ENCODE results near the gene PLD3.
"Not testable (repeated sequence)": the region's sequence is repeated elsewhere in the genome, so short reads cannot be mapped to it uniquely, and the experiment has no call there.

The PLD3 gene

DNA sequence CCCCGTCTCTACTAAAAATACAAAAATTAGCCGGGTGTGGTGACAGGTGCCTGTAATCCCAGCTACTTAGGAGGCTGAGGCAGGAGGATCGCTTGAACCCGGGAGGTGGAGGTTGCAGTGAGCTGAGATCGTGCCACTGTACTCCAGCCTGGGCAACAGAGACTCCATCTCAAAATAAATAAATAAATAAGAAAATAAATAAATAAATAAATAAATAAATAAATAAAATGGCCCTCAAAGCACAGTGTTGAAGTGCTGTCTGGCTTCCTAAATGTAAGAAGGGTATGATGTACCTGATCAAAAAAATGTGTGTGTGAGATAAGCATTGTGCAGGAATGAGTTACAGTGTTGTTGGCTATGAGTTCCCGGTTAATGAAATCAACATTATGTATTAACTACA, 15.4 kb upstream of the PLD3 start:
- not testable (repeated sequence) for DNase-seq

GRCh38 chr19:40335101-40335500, 13.4 kb upstream of the PLD3 start:
- DNase-seq: no peak

- DNase-seq: no peak
These were observed 12.5 kb upstream of the PLD3 start for GRCh38 chr19:40335855-40336600.

GRCh38 chr19:40336601-40336900, 11.9 kb upstream of the PLD3 start:
- DNase-seq: no peak

DNA sequence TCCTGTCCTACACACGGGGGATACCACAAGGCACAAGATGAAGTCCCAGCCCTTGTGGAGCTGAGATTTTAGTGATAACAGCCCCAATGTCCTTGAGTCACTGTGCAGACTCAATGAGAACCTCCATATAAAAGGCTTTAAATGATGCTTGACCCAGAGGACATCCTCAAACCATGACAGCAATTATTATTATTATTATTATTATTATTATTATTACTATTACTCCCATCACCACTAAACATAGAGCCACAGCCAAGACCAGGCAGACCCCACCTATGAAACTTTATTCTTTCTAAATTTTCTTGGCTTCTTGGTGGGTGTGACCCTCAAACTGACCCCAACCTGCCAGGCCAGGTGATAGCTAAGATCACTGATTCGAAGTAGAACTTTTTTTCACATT, 11.4 kb upstream of the PLD3 start:
- no peak for DNase-seq

DNA sequence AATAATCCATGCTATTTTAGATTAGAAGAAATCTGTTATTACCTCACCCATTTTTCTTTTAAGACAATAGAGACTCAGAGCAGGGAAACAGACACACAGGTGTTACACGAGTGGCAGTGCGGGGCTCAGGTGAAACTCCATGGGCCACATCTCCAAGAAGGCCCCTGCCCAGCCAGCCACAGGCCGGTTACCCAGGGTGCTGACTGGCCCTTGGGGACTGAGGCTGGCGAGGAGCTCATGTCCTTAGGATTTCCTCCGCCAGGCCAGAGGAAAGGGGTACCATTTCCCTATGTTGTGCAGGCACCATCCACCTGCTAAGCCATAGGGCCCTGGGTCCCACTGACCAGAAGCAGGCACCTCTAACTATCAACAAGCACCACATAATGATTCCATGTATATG, 10.9 kb upstream of the PLD3 start:
- DNase-seq: no peak

- no peak for DNase-seq
These were observed 9.3 kb upstream of the PLD3 start for GRCh38 chr19:40339018-40339728.

DNA sequence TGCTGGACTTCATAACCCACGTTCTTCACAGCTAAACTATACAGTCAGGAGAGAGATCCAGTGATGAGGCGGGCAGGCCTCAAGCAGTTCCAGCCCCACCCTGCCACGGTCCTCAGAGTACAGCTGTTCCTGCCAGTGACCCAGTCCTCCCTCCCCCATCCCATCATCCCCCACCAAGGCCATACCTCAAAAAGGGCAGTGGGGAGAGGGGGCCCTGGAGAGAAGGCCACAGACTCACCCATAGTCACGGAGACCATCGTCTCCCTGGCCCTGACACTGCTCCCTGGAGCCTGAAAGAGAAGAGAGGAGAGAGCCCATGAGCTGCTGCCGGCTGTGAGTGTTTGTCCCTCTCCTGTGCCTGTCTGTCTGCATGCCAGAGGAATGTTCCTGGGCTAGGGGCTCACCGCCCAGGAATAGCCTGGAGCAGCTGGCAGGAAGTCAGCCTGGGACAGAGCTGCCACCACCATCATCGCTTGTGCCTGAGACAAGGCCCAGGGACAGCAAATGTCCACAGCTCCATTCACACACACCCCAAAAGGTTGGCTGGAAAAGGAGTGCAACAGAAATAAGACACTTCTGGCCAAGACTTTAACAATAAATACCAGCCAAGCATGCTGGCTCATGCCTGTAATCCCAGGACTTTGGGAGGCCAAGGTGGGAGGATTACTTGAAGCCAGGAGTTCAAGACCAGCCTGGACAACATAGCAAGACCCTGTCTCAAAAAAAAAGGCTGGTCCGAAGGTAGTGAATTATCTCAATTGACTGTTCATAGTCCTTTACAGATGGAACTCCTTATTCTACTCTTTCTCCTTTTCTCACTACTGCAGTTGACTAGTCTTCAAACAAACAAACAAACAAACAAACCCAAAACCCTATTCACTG, 6.7 kb upstream of the PLD3 start:
- DNase-seq: no peak

DNA sequence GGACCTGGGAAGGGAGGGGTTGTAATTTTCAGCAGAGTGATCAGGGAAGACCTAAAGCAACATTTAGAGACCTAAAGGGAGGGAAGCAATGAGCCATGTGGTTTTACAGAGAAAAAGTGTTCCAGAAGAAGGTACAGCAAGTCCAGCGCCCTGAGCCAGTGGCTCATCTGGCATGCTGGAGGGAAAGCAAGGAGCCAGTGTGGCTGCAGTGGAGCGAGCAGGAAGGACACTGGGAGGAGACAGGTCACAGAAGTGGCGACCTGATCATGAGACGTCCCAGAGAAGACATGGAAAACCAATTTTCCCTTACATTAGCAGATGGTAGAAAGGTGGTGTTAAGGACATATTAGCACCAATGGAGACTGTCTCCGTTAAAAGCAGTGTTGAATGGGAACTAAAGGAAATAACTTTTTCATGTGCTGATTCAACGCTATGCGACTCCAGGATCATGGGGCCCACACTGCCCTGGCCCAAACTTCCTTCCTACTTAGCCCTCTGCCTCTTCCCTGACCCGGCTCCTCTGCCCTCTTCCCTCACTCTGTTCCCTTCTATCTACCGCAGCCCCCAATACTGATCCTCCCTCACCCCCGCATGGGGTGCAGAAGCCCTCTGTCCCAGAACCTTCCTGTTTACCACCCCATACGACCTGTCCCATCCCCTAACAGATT, 5.7 kb upstream of the PLD3 start:
- DNase-seq: no peak

- DNase-seq: no peak
These were observed 4.1 kb upstream of the PLD3 start for GRCh38 chr19:40344422-40344821.

GRCh38 chr19:40348961-40349507, 539 bp downstream of the PLD3 start:
- DNase-seq: no peak

DNA sequence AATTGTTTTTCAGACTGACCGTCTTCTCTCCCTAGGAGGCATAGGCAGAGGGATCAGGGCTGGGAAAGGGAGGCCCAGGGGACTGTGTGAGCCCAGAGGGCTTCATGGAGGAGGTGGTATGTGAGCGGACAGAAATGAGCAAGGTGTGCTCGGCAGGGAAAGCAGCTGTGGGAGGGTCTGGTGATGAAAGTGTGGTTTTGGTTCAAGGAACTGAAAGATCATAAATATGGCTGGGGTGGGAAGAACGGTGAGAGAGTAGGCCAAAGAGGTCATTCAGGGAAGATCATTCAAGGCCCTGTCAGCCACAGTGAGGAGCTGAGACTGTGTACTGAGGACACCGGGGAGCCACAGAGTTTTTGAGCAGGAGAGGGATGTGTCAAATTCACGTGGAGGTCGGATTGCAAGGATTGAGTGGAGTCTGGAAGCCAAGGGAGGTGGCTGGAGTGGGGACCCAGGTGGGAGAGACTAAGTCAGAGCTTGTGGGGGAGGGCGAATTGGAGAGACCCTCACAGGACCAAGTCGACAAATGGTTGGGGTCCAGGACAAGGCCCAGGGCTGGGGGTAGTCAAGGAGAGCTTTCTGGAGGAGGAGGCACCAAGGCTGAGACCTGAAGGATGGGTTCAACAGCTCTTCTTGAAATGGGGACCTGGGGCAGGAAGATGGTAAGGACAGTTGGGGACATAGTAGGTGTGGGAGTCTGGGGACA, 7.6 kb downstream of the PLD3 start:
- no peak for DNase-seq

GRCh38 chr19:40356681-40357595, 8.4 kb downstream of the PLD3 start:
- DNase-seq: no peak

DNA sequence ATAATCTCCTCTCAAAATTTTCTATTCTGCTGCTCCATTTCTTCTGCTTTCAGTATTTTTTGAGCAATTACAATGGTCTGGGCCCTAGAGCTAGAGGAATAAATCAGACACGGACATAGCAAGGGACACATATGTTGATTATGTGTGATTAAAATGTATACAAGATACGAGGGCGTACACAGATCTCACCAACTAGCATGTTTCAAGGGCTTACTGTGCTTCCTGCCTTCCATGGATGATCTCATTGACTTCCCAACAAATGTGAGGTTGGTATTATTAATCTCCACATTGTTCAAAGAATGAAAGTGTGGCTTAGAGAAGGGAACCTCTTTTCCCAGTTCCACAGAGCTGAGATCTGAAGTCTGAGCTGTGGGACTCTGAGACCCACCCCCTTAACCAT, 9.1 kb downstream of the PLD3 start:
- no peak for DNase-seq

DNA sequence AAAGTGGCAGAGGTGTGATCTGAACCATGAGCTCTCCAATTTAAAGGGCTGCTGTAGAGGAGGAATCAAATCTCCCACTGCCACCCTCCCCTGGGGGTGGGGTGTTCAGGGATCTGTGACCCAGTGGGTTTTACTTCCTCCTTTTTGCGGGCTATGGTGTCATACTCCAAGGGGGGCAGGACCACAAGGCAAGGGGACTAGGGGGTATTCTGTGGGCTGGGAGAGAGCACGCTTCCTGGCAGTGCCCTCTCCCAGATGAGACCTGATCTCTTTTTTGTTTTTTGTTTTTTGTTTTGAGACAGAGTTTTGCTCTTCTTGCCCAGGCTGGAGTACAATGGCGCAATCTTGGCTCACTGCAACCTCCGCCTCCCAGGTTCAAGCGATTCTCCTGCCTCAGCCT, 10.3 kb downstream of the PLD3 start:
- no peak for DNase-seq

- no peak for DNase-seq
These were observed 11.7 kb downstream of the PLD3 start for GRCh38 chr19:40360020-40360707.

DNA sequence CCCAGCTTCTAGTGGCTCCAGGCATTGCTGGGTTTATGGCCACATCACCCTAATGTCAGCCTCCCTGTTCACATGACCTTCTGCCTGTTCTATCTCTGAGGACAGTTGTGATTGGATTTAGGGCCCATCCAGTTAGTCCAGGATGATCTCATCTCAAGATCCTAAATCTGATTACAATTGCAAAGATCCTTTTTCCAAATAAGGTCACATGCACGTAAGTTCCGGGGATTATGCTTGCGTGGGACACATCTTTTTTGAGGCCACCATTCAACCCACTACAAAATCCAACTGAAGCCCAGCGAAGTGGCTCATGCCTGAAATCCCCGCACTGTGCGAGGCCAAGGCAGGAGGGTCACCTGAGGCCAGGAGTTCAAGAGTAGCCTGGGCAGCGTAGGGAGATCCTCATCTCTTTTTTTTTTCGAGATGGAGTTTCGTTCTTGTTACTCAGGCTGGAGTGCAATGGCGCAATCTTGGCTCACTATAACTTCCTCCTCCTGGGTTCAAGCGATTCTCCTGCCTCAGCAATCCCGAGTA, 12.3 kb downstream of the PLD3 start:
- no peak for DNase-seq

GRCh38 chr19:40362160-40362559, 13.7 kb downstream of the PLD3 start:
- DNase-seq: no peak

- no peak for DNase-seq
These were observed 14.6 kb downstream of the PLD3 start for GRCh38 chr19:40363069-40363468.

- no peak for DNase-seq
These were observed 16.5 kb downstream of the PLD3 start for GRCh38 chr19:40365010-40365409.

Measured in NCI-H2171 (cell line).